Neuron (in vitro differentiated cells): Measurements from ENCODE around the gene CMKLR1.

Experiments used
- H2AFZ ChIP-seq: one replicate; pipeline ENCODE4 v1.6.1; 2013; ENCODE audit warnings: low read depth, mild to moderate bottlenecking, inconsistent platforms, low read length, moderate library complexity
- H3K27me3 ChIP-seq: one replicate; pipeline ENCODE4 v1.6.1; 2013; ENCODE audit warnings: low read length; ENCODE audit not compliant: insufficient read depth
- H3K36me3 ChIP-seq: one replicate; pipeline ENCODE4 v1.6.1; 2013; ENCODE audit warnings: low read length; ENCODE audit not compliant: insufficient read depth
- H3K4me1 ChIP-seq: one replicate; pipeline ENCODE4 v1.6.1; 2013; ENCODE audit warnings: low read length; ENCODE audit not compliant: insufficient read depth
- H3K4me3 ChIP-seq: 2 replicates; pipeline ENCODE4 v1.5.1; 2013; ENCODE audit warnings: mild to moderate bottlenecking, low read length, moderate library complexity
- H3K9me3 ChIP-seq: one replicate; pipeline ENCODE4 v1.6.1; 2013; ENCODE audit warnings: low read length

Gene CMKLR1

DNA sequence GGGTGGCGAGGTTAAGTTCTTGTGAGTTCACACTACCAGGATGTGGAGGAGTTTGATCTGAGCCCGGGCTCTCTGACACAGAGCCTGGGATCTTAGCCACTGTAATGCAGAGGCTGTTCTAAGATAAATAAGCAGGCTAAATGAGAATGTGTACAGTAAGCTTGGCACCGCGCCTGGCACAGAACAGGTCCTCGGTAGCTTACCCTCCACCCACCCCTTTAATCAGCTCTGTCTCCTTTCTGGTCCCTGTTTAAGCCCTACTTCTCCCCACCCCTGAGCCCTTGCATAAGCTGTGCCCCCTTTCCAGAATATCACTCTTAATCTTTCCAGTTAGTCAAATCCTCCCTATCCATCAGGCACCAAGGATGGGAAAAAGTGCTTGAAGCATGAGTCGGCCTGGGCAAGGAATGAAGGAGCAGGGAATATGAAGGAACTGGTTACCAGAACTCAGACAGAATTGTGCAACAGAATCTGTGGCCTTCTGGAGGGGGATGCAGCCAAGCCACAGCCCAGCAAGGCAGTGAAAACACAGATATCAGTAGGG is 32.8 kb upstream of the CMKLR1 start:
- H2AFZ ChIP-seq: no peak overlapping the region
- no peaks in the 10 kb centered on the region for H3K9me3 ChIP-seq
- H3K4me1 ChIP-seq: no peaks in the 10 kb centered on the region
- H3K36me3 ChIP-seq: no peaks in the 10 kb centered on the region
- H3K4me3 ChIP-seq: no peak overlapping the region
- no peaks in the 10 kb centered on the region for H3K27me3 ChIP-seq

DNA sequence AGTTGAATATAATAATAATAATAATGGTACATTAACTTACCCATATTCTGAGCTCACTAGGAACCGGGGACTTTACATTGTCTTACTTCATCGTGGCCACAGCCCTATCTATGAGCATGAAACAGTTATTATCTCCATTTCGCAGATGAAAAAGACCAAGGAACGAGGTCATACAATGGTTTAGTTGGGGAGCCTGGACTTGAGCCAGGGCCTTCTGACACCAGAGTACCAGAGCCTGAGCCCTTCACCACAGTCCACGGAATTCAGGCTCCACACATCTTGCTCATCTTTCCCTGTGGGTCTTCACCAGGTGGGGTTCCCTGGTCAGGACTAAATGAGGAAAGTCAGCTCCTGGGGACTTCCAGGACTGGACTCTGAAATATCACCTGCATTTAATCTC is 31.3 kb upstream of the CMKLR1 start:
- no peak overlapping the region for H3K4me3 ChIP-seq
- H3K9me3 ChIP-seq: no peaks in the 10 kb centered on the region
- no peaks in the 10 kb centered on the region for H3K36me3 ChIP-seq
- no peaks in the 10 kb centered on the region for H3K4me1 ChIP-seq
- H3K27me3 ChIP-seq: no peaks in the 10 kb centered on the region
- no peak overlapping the region for H2AFZ ChIP-seq

DNA sequence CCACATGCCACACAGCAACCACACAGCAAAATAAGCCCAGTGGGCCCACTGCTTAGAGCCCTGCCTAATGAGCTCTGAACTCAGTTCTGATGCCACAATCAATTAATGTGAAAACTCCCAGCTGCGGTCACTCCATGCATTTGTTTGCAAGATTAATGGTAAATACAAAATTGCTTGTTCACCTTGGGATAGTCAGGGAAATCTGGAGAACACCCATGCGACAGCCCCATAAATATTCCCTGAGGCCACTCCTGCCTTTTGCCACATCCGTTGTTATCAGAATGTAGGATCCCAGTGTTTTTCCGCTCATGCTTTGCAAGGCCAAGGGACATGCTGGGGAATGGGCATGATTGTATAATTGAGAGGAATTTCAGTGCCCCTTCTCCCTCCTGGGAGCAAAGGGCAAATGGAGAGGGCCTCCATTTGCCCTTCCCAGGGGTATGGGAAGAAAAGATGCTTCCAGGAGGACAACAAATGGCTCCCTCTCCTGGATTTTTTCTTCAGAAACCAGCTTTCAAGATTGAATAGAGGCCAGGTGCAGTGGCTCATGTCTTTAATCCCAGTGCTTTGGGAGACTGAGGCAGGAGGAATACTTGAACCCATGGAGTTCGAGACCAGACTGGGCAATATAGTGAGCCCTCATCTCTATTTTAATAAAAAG is 30.8 kb upstream of the CMKLR1 start:
- H3K9me3 ChIP-seq: no peaks in the 10 kb centered on the region

DNA sequence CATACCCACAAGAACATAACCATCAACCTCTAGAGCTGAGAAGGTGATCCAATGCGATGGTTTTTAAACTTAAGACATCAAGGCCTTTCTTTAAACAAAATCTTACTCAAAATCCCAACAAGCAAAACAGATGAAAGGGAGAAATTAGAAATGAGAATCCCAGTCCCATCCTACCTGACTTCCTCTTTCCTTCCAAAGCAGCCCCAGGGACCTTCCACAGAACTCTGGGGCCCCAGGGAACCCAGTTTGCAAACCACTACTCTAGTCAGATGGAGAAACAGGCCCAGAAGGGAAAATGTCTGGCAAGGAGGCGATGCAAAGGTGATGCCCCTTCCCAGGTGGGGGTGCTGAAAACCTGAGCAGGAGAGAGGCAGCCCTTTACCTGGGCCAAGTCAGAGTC is 29.0 kb upstream of the CMKLR1 start:
- Histone ChIP-seq H3K36me3 (no peaks in the 10 kb centered on the region), H2AFZ (no peak overlapping the region), H3K9me3 (no peaks in the 10 kb centered on the region), H3K4me3 (no peak overlapping the region), H3K4me1 (no peaks in the 10 kb centered on the region), H3K27me3 (no peaks in the 10 kb centered on the region)

More for the DNA sequence above, 30.8 kb upstream of the CMKLR1 start:
- no peak overlapping the region for H3K4me3 ChIP-seq
- H3K4me1 ChIP-seq: no peaks in the 10 kb centered on the region
- no peaks in the 10 kb centered on the region for H3K36me3 ChIP-seq
- no peak overlapping the region for H2AFZ ChIP-seq
- H3K27me3 ChIP-seq: no peaks in the 10 kb centered on the region

DNA sequence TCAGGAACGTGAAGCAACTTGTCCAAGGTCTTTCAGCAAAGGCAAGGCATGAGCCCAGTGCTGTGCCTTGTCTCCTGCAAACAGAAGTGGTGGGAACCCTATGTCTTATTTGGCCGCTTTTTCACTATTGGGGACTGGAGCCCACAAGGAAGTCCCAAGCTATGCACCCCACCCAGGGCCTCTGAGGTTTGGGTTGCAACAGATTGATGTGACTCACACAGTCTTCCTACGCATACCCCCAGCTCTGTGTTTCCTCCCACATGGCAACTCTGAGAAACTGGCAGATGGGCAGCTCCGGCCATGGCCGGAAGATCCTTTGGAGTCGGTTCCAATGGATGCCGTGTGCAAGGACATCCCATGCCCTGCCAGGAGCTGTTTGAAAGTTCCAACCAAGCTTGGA is 28.3 kb upstream of the CMKLR1 start:
- Histone ChIP-seq H3K4me1 (no peaks in the 10 kb centered on the region), H3K27me3 (no peaks in the 10 kb centered on the region), H3K4me3 (no peak overlapping the region), H3K9me3 (no peaks in the 10 kb centered on the region), H2AFZ (no peak overlapping the region), H3K36me3 (no peaks in the 10 kb centered on the region)

DNA sequence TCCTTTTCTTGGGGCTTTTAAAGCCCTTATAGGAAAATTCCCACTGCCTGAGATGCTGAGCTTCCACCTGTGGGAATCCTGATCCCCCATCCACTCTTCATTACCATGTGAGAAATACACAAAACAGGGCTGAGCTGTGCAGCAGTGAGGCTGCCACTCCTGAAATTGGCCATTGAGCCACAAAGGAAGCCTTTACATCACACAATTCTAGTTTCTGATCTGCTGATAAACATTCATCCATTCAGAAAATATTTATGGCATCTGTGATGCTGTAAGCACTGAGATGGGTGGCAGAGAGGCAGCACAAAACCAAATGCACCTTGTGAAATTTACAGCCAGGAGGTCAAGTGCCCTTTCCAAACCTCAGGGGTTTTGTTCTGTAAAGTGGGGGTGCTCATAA is 26.2 kb upstream of the CMKLR1 start:
- no peaks in the 10 kb centered on the region for H3K9me3 ChIP-seq
- no peaks in the 10 kb centered on the region for H3K36me3 ChIP-seq
- H3K4me3 ChIP-seq: no peak overlapping the region
- no peaks in the 10 kb centered on the region for H3K27me3 ChIP-seq
- H3K4me1 ChIP-seq: no peaks in the 10 kb centered on the region
- no peak overlapping the region for H2AFZ ChIP-seq

DNA sequence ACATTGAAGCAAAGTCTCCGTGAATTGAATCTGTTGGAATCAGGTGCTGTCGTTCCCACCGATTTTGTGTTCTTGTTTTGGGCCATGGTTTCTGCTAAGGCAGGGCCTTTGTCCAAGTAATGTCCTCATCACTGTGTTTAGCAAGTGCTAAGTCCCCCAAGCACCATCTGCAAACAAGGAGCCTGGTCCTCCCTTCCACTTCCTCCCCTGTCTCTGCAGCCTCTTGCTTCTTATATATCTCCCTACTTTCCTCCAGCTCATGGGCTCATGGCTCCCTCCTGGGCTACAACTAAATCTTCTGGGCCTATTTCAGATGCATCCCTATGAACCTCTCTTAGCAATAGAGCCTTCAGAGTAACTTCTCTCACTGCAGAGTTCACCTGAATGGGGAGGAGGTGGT is 25.8 kb upstream of the CMKLR1 start:
- H3K36me3 ChIP-seq: no peaks in the 10 kb centered on the region
- H3K4me3 ChIP-seq: no peak overlapping the region
- H3K4me1 ChIP-seq: no peaks in the 10 kb centered on the region
- H3K27me3 ChIP-seq: no peaks in the 10 kb centered on the region
- no peaks in the 10 kb centered on the region for H3K9me3 ChIP-seq
- H2AFZ ChIP-seq: no peak overlapping the region

DNA sequence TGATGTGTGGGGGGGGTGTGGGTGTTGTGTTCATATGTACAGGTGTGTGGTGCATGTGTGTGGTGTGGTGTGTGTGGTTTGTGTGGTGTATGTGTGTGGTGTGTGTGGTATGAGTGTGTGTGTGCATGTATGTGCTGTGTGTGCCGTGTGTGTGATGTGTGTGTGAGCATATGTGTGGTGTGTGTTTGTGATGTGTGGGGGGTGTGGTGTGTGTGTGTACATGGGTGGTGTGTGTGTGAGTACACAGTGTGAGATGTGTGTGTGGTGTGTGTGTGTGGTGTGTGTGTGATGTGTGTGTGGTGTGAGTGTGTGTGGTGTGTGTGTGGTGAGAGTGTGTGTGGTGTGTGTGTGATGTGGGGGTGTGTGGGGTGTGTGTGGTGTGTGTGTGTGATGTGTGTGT is 24.5 kb upstream of the CMKLR1 start:
- no peak overlapping the region for H3K4me3 ChIP-seq
- H2AFZ ChIP-seq: no peak overlapping the region
- no peaks in the 10 kb centered on the region for H3K36me3 ChIP-seq
- H3K27me3 ChIP-seq: no peaks in the 10 kb centered on the region
- H3K4me1 ChIP-seq: no peaks in the 10 kb centered on the region
- no peaks in the 10 kb centered on the region for H3K9me3 ChIP-seq

DNA sequence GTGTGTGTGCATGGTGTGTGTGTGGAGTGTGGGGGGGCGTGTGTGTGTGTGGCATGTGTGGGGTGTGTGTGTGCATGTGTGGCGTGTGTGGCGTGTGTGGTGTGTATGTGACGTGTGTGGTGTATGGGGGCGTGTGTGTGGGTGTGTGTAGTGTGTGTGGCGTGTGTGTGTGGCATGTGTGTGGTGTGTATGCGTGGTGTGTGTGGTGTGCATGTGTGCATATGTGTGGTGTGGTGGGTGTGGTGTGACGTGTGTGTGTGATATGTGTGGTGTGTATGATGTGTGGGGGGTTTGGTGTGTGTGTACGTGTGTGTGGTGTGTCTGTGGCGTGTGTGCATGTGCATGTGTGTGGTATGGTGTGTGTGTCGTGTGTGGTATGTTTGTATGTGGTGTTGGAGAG is 24.1 kb upstream of the CMKLR1 start:
- Histone ChIP-seq H3K4me1 (no peaks in the 10 kb centered on the region), H3K27me3 (no peaks in the 10 kb centered on the region), H3K9me3 (no peaks in the 10 kb centered on the region), H2AFZ (no peak overlapping the region), H3K4me3 (no peak overlapping the region), H3K36me3 (no peaks in the 10 kb centered on the region)

DNA sequence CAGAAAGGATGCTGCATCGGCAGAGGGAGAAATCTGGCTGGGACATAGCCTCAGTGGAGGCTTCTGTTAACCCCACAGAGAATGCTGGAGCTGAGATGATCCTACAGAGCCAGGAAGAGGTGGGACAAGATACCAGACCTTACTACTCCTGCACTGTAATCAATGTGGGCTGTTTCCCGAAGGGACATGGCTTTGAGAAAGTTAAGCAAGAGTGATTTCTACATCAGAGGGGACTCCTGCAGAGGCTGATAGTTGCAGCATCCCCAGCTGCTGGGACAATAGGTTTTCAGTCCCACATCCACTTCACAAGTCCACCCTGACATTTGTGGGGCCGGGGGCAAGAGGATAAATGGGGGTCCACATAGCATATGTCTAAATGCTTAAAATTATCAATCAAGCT is 22.5 kb upstream of the CMKLR1 start:
- H3K4me1 ChIP-seq: no peaks in the 10 kb centered on the region
- H3K4me3 ChIP-seq: no peak overlapping the region
- H3K36me3 ChIP-seq: no peaks in the 10 kb centered on the region
- H3K27me3 ChIP-seq: no peaks in the 10 kb centered on the region
- H2AFZ ChIP-seq: no peak overlapping the region
- H3K9me3 ChIP-seq: no peaks in the 10 kb centered on the region

DNA sequence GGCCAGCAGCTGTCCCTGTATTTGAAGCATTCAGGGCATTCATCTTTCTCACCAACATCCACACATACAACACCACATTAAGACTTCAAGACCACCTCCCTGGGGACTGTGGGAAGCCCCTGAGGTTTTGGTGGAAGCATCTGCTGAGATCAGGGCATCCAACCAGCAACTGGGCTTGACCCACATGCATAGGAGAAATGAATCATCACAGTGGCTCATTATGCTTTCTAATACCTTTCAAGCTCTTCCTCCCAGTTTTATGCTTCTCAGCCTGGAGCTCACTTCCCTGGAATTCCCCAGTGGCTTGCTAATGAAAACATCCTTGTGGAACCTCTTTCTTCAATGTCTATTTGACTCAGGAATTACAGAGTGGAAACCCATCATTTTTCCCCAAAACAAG is 21.4 kb upstream of the CMKLR1 start:
- Histone ChIP-seq H3K4me1 (no peaks in the 10 kb centered on the region), H3K4me3 (no peak overlapping the region), H3K36me3 (no peaks in the 10 kb centered on the region), H2AFZ (no peak overlapping the region), H3K9me3 (no peaks in the 10 kb centered on the region), H3K27me3 (no peaks in the 10 kb centered on the region)

DNA sequence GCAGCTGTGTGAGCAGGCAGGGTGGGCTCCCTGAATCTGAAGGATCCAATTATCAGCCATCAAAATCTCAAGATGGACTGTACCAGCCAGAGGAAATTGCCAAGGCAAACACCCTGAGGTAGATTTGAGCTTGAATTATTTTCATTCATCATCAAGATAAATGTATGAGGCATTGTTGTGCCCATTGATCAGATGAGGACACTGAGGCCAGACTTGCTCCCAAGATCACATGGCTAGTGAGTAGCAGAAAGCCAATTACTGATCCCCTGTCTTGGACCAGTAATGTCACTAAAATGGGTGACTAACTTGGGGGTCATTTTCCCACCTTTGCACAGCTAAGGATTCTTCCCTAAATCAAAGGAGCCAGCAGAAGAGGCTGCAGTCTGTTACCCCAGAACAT is 20.9 kb upstream of the CMKLR1 start:
- H3K36me3 ChIP-seq: no peaks in the 10 kb centered on the region
- no peaks in the 10 kb centered on the region for H3K4me1 ChIP-seq
- H3K27me3 ChIP-seq: no peaks in the 10 kb centered on the region
- H2AFZ ChIP-seq: no peak overlapping the region
- no peak overlapping the region for H3K4me3 ChIP-seq
- no peaks in the 10 kb centered on the region for H3K9me3 ChIP-seq

DNA sequence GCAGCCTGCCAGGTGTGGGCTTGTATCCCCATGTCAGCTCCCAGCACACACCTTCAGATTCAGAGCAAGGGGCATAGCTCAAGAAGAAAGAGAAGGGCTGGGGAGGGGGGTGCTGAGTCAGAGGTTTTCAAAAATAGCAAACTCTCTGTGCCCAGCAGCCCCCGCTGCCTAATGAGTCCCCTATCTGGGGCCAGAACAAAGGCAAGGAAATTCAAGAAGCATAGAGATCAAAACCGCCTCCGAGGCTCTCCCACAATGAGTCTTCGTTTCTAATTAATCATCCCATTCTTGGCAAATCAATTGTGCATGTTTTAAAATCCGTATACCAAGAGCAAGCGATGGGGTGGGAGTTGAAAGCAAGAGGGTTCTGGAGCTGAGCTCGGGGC is 19.5 kb upstream of the CMKLR1 start:
- Histone ChIP-seq H3K27me3 (no peaks in the 10 kb centered on the region), H3K4me3 (no peak overlapping the region), H3K9me3 (no peaks in the 10 kb centered on the region), H3K36me3 (no peaks in the 10 kb centered on the region), H2AFZ (no peak overlapping the region), H3K4me1 (no peaks in the 10 kb centered on the region)
